ENCODE measurements around the gene IMMP2L.
"Not testable (repeated sequence)": the region's sequence is repeated elsewhere in the genome, so short reads cannot be mapped to it uniquely, and the experiment has no call there.

The IMMP2L gene

GRCh38 chr7:111554086-111554485 lies 8.2 kb downstream of the IMMP2L start:
- DNase-seq, result no peak

- DNase-seq, result no peak
Observed at GRCh38 chr7:111541067-111541466, 21.2 kb downstream of the IMMP2L start.

GRCh38 chr7:111540199-111540815 lies 22.0 kb downstream of the IMMP2L start:
- DNase-seq, result no peak

- DNase-seq, result no peak
Observed at GRCh38 chr7:111537134-111537533, 25.2 kb downstream of the IMMP2L start.

GRCh38 chr7:111535142-111535870 lies 27.0 kb downstream of the IMMP2L start:
- DNase-seq, result no peak

GRCh38 chr7:111532625-111533024 lies 29.7 kb downstream of the IMMP2L start:
- no peak for DNase-seq

- no peak for DNase-seq
Observed at GRCh38 chr7:111531993-111532392, 30.3 kb downstream of the IMMP2L start.

GRCh38 chr7:111530356-111530668 lies 32.0 kb downstream of the IMMP2L start:
- DNase-seq, result no peak

- no peak for DNase-seq
Observed at GRCh38 chr7:111529507-111530355, 32.6 kb downstream of the IMMP2L start.

- no peak for DNase-seq
Observed at GRCh38 chr7:111528331-111528730, 34.0 kb downstream of the IMMP2L start.

GRCh38 chr7:111527545-111527944 lies 34.7 kb downstream of the IMMP2L start:
- DNase-seq, result no peak

- DNase-seq, result no peak
Observed at GRCh38 chr7:111525100-111525499, 37.2 kb downstream of the IMMP2L start.

- no peak for DNase-seq
Observed at GRCh38 chr7:111521660-111522059, 40.6 kb downstream of the IMMP2L start.

GRCh38 chr7:111518264-111518663 lies 44.0 kb downstream of the IMMP2L start:
- no peak for DNase-seq

GRCh38 chr7:111517549-111517951 lies 44.7 kb downstream of the IMMP2L start:
- DNase-seq, result no peak

- no peak for DNase-seq
Observed at GRCh38 chr7:111516612-111517011, 45.7 kb downstream of the IMMP2L start.

- no peak for DNase-seq
Observed at GRCh38 chr7:111513566-111513965, 48.7 kb downstream of the IMMP2L start.

- DNase-seq, result no peak
Observed at GRCh38 chr7:111511845-111512244, 50.4 kb downstream of the IMMP2L start.

GRCh38 chr7:111510584-111511378 lies 51.5 kb downstream of the IMMP2L start:
- no peak for DNase-seq

GRCh38 chr7:111510062-111510461 lies 52.2 kb downstream of the IMMP2L start:
- DNase-seq, result no peak

GRCh38 chr7:111509288-111509687 lies 53.0 kb downstream of the IMMP2L start:
- DNase-seq, result no peak

- DNase-seq, result no peak
Observed at GRCh38 chr7:111508387-111508786, 53.9 kb downstream of the IMMP2L start.

- DNase-seq, result not testable (repeated sequence)
Observed at GRCh38 chr7:111505422-111505821, 56.9 kb downstream of the IMMP2L start.

Measured in GDM1 (cell line).